GM18517 (cell line): Measurements from ENCODE around the gene CFB.
"Not testable (repeated sequence)": the region's sequence is repeated elsewhere in the genome, so short reads cannot be mapped to it uniquely, and the experiment has no call there.

Experiments
- ATAC-seq: cut with Tn5 transposase; IDR thresholded peaks from one replicate; pipeline ENCODE4 v1.9.1; 2021; ENCODE audit warnings: mild to moderate bottlenecking, moderate library complexity; ENCODE audit not compliant: unreplicated experiment

The CFB gene

DNA sequence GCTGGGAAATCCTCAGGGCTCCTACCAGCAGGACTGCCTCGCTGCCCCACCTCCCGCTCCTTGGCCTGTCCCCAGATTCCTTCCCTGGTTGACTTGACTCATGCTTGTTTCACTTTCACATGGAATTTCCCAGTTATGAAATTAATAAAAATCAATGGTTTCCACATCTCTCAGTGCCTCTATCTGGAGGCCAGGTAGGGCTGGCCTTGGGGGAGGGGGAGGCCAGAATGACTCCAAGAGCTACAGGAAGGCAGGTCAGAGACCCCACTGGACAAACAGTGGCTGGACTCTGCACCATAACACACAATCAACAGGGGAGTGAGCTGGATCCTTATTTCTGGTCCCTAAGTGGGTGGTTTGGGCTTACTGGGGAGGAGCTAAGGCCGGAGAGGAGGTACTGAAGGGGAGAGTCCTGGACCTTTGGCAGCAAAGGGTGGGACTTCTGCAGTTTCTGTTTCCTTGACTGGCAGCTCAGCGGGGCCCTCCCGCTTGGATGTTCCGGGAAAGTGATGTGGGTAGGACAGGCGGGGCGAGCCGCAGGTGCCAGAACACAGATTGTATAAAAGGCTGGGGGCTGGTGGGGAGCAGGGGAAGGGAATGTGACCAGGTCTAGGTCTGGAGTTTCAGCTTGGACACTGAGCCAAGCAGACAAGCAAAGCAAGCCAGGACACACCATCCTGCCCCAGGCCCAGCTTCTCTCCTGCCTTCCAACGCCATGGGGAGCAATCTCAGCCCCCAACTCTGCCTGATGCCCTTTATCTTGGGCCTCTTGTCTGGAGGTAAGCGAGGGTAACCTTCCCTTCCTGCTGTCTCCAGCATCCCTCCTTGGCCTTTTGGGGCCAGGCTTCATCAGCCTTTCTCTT, at the start of gene CFB:
Gene CFB (plus strand): TSS at position 589 of the 863 bp plus-strand sequence. CDS start 127 bp downstream, at position 716.
- ATAC-seq = no peak

DNA sequence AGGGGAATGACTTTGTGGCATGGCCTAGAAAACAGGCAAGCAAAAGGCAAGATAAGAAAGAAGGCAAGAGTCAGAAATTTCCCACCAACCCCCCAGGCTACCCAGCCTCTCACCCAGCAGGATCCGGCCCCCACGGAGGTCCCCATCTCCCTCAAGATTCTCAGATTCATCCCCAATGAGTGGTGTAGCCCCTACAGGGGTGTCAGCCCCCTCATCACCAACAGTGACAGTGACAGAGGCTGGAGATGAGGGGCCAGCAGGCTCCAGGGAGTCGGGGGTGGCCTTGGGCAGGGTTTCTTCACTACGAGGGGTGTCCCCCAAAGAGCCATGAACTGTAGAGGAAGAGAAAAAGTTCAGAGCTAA, 49.4 kb upstream of the CFB start:
- ATAC-seq = no peak

DNA sequence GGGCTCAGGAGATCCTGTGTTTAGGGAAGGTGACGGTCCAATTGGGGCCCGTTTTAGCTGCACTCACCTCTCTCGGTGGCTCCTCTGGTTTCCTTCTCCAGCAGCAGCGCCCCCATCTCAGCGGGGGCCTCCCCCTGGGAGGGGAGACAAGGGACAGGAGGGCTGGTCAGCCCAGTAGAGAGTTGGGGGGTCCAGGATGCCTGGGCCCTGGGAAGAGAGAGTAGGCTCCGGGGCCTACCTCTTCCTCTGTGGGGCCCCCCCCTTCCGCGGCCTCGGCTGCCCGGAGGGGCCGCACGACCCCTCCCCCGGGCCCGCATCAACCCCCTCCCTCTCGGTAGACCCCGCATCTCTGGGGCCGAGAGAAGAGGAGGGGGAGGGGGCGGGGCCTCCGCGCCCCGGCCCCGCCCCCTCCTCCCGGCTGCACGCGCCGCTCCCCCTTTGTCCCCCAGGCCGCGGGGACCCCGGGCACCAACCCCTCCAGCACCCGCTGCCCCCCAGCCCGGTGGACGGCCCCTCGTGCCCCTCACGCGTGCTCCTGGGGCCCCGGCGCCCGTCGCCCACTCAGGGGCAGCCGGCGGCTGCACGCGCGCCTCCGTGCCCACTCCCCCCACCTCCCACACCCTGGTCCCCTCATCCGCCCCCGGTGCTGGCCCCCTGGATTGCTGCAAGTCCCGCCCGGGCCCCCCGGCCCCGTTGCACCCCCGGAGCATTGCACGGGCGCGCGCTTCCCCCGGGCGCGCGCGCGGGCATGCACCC, 48.9 kb upstream of the CFB start:
- no peak for ATAC-seq

DNA sequence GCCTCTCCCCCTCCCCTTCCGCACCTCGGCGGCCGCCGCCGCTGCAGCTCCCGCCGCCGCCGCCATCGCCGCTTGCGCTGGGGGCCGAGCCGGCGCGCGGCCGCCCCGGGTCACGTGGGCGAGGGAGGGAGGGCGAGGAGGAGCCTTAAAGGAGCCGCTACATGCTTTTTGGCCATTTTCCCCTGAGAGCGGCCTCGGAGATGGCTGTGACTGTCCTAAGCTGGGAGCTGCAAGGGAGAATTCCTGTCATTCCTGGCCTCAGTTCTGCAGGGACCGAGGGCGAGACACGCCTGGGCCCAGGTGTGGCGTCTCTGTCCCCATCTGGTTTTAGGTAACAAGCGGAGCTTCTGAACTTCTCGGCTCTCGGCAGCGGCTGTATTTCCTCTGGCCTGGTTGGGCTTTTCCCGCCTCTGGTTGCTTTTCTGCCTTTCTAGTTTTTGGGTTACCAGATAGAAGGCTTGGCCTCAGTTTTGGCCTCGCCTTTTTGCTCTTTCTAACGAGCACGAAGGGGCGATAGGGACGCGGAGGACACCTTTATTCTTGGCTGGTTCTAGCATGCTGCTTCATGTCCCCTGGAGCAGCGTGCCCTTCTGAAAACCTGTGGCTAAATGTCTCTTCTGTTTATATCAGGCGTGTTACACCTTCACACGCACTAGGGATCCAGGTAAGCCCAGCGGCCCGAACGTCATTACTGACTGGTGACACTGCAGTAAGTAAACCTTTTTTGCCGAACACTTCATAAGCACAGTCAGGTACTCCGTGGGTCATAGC, 48.1 kb upstream of the CFB start, which contains the start of gene EHMT2:
Gene EHMT2 (minus strand): TSS at position 87 of the 771 bp plus-strand sequence. CDS start 21 bp downstream, at position 66.
- ATAC-seq = peak; percentile 66

DNA sequence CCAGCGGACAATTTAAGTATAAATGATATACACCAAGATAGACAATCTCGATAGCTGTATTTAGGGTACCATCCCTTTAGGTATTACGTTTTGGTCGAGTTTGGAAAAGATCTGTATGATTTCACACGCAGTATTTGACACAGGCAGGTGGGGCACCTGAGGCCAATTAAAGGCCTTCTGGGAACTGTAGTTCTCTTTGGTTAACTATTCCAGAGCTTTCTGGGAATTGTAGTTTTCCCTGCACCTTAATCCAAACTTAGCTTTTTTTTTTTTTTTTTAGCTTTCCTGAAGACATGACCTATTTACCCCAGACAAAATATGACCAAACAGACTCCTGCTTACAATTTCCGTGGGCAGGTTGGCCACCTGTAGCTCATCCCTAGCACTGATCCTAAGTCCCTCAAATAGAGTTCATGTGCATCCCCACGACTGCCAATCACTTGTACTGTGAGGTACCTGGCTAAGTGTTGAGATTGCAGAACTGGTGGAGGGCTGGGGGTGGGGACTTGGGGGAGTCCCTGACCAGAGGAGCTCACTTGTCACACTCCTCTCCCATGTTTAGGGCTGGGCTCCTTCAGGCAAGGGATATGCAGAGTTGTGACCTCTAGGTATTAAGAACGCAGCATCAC, 47.4 kb upstream of the CFB start:
- ATAC-seq = no peak

DNA sequence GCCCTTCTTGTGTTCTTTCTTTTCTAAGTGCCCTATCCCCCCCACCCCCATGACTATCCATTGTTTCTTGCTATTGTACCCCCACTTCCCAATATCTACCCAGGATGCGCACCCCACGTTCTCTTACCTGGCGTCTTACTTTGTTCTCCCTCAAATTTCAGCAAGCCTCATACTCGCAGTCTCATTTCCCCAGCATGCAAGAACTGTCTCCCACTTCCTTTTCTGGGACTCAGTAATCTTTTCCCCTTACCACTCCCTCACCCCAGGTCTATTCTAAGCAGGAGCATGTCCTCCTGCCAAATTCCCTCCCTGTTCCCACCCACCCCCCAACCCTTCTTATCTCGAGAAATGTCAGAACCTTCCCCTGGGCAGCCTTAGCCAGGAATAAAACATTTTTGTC, 46.7 kb upstream of the CFB start:
- ATAC-seq = no peak

DNA sequence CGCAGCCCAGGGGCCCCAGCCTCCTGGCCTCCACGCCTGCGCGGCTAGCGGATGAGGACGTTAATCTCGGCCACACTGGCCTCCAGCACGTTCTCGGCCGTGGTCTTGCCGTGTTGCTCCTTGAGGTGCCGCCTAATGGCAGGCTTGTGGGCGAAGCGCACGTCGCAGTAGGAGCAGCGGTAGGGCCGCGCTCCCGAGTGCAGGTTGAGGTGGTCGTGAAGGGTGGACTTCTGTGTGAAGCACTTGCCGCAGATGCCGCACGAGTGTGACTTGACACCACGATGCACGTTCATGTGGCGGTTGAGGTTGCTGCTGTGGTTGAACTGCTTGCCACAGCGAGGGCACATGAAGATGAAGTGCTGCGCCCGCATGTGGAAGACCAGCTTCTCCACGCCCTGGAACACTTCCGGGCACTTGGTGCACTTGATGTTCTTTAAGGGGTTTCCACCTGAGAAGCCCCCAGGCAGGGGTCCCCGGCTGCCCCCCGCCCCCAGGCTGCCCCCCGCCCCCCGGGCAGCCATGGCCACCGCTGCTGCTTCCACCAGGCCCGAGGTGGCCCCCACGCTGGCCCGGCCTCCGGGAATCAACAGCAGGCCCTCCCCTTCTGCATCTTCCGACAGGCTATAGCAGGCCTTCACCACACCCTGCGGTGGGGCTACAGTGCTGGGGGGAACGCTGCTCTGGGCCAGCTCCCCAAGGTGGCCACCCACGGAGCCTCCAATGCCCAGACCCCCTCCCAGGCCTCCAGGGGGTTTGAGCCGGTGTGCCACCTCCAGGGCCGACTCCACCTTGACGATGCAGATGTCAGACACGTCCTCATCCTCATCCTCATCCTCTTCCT, 45.8 kb upstream of the CFB start:
- ATAC-seq = no peak

DNA sequence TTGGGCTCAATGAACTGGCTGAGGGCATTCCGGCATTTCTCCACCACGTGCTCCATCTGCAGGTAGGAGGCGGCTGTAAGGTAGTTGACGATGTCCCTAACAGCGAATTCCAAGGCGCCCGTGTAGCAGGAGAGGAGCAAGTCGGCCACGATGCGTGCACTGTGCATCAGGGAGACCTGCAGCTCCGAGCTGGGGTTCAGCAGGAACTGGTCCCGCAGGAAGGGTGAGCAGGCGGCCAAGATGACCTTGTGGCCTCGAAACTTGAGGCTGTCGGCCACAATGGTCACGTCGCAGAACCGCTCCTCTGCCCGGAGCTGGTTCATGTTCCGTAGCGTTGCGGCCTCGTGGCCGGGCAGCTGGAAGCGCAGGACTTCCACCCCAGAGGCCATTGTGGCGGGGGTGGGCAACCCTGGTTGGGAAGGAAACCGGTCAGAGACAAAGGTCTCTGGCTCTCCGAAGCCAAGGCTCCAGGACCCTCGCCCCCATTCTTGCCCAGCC, 44.9 kb upstream of the CFB start:
- no peak for ATAC-seq

DNA sequence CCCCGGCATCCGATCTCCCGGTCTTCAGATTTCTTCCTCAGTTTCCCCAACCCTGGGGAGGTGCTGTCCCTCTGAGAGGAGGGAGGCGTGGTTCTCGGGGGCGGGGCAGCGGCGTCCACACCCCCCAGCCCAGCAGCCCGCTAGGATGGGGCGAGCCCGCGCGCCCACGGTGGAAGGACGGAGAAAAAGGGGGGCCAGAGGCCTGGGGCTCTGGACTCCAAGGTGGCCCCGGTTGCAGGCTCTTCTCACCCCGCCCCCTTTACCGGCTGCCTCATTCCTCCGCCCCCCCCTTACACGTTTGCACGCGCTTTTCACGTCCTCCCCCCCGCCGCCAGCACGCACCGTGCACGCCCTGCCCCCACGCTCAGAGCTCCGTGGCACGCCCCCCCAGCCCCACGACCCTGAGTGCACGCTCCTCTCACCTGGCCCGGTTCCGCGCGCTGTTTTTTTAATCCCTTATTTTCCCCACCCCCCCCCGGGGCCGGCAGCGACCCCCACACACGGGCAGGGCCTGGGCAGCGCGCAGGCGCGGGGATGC, 44.4 kb upstream of the CFB start:
- no peak for ATAC-seq

DNA sequence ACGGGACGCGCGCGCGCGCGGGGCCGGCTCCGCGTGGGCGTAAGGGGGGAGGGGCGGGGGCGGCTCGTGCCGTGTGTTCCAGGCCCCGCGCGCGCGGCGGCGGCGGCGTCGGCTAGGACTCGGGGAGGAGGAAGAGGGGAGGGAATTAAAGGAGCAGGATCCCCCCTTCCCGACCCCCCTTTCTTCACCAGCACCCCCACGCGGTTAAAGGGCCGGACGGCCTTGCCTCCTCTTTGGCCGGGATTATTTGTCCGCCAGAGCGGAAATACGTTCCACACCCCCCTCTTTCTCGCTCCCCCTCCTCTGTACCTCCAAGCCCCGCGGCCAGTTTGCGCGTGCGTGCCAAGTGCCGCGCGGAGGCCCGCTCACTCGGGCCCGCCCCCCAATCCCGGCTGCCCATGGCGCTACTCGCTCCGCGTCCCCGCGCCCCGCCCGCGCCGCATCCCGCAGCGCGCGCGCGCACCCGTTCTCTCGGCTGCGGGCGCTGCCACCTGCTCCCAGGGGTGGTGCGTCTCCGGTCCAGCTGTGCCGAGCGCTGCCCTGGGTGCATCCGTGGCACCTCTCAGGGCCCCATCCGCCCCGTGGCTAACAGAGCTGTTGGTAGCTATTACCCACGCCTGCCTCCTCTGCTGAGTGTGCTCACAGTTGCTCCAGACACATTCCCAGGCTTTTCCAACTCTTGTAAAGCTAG, 43.8 kb upstream of the CFB start, which contains the start of gene ZBTB12:
Gene ZBTB12 (minus strand): TSS at position 134 of the 691 bp plus-strand sequence. CDS start 781 bp downstream, outside the sequence.
- ATAC-seq = no peak

DNA sequence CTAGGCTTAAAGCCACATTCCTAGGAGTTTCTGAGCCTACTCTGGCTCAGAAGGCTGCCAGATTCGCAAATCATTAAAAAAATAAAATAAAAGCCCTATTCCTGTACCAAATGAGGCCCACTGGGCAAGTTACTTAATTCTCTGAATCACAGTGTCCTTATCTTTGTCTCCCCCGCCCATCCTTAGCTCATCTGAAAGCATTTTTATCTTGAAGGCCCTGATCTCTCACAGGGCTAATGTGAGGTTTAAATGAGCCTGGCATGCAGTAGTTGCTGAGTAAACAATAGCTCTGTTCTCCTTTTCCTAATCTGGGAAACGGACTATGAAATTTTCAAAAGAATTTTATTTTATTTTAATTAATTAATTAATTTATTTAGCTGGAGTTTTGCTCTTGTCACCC, 41.9 kb upstream of the CFB start:
- ATAC-seq = no peak

DNA sequence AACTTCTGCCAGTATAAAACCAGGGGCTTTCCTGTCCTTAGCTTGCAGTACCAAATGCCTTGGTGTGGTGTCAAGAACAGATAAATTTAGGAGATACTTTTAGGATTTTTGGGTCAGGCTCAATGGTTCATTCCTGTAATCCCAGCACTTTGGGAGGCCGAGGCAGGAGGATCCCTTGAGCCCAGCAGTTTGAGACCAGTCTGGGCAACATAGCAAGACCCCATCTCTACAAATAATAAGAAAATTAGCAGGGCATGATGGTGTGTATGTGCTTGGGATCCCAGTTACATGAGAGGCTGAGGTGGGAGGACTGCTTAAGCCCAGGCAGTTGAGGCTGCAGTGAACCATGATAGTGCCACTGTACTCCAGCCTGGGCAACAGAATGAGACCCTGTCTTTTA, 40.9 kb upstream of the CFB start:
- ATAC-seq = no peak

DNA sequence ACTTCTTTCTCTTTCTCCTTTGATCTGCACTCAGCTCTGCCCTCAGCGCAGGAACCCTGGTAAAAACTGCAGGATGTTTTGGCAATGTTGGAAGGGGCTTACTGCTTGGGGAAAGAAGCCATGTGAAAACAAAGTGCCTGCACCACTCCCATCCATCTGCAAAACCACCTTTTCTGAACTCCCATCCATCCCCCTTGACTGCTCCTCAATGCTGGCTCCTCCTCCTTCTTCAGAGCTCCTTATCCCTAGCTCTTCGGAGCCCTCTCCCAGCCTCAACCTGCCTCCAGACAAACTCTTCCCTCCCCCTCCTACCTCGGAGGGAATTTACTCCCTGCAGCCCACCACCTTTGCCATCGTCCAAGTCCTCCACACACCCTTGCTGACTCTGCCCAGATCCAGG, 39.8 kb upstream of the CFB start:
- no peak for ATAC-seq

DNA sequence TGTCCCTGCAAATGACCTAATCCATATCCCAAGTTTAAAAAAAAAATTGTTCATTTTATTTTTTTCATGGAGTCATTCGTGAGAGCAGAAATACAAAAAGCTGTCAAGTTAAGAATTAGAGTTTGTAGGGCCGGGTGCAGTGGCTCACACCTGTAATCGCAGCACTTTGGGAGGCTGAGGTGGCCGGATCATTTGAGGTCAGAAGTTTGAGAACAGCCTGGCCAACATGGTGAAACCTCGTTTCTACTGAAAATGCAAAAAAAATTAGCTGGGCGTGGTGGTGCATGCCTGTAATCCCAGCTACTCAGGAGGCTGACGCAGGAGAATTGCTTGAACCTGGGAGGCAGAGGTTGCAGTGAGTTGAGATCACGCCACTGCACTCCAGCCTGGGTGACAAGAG, 39.2 kb upstream of the CFB start:
- not testable (repeated sequence) for ATAC-seq

DNA sequence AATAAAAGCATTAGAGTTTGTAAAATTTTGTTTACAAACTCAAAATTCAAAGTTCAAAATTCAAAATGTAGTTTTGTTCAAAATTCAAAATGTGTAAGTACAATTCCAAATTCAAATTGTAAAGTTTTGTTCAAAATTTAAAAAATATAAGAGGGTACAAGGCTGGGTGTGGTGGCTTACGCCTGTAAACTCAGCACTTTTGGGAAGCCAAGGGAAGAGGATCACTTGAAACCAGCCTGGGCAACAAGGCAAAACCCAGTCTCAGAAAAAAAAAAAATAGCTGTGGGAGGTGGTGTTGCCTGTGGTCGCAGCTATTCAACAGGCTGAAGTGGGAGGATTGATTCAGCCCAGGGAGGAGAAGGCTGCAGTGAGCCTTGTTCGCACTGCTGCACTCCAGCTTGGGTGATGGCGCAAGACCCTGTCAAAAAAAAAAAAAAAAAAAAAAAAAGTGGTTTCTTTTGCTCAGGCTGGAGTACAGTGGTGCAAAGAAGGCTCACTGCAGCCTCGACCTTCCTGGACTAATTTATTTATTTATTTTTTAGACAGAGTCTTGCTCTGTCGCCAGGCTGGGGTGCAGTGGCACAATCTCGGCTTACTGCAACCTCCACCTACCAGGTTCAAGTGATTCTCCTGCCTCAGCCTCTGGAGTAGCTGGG, 38.6 kb upstream of the CFB start:
- ATAC-seq = no peak

DNA sequence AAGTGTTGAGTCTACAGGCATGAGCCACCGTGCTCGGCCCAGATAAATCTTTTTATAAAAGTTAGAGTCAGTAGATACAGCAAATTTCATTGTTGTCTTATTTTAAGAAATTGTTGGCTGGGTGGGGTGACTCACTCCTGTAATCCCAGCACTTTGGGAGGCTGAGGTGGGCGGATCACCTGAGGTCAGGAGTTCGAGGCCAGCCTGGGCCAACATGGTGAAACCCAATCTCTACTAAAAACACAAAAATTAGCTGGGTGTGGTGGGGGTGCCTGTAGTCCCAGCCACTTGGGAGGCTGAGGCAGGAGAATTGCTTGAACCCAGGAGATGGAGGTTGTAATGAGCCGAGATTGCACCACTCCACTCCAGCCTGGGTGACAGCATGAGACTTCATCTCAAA, 37.6 kb upstream of the CFB start:
- not testable (repeated sequence) for ATAC-seq

DNA sequence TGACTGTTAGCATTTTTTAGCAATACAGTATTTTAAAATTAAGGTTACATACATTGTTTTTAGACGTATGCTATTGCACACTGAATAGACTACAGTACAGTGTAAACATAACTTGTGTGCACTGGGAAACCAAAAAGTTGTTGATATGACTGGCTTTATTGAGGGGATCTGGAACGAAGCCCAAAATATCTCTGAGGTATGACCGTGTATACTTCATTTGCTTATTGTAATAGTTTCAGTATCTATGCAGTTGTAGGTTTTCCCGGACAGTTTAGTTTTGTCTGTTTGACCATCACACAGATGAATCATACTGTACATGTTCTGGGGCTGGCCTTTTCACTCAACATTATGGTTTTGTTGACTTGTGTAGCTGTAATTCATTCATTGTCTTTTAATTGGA, 37.1 kb upstream of the CFB start:
- ATAC-seq = no peak

DNA sequence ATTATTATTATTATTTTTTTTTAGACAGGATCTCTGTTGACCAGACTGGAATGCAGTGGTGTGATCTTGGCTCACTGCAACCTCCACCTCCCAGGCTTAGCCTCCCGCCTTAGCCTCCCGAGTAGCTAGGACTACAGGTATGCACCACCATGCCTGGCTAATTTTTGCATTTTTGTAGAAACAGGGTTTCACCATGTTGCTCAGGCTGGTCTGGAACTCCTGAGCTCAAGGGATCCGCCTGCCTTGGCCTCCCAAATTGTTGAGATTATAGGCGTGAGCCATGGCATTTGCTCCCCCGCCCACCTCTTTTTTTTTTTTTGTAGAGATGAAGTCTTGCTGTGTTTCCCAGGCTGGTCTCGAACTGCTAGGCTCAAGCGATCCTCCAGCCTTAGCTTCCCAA, 36.6 kb upstream of the CFB start:
- ATAC-seq = not testable (repeated sequence)
